Esophagus squamous epithelium (tissue), 4 donors: Measurements from ENCODE around the gene SH3PXD2A.

Source experiments
- CTCF ChIP-seq, 6 experiments: fragments of 450-650 bp in 4 of 6; fragments of 200-600 bp in 2 of 6; sonication (generic) in 2 of 6; IDR thresholded peaks; one replicate each; pipeline ENCODE4 v1.5.1; 2016 to 2019; ENCODE audit warnings: antibody characterized with exemption in 6 of 6, mild to moderate bottlenecking in 4 of 6, moderate library complexity in 4 of 6
- POLR2A ChIP-seq, 4 donors: fragments of 450-650 bp; IDR thresholded peaks; one replicate each; pipeline ENCODE4 v1.6.1; 2017; ENCODE audit warnings: antibody characterized with exemption in 4 of 4, mild to moderate bottlenecking in 4 of 4, moderate library complexity in 3 of 4

DNA sequence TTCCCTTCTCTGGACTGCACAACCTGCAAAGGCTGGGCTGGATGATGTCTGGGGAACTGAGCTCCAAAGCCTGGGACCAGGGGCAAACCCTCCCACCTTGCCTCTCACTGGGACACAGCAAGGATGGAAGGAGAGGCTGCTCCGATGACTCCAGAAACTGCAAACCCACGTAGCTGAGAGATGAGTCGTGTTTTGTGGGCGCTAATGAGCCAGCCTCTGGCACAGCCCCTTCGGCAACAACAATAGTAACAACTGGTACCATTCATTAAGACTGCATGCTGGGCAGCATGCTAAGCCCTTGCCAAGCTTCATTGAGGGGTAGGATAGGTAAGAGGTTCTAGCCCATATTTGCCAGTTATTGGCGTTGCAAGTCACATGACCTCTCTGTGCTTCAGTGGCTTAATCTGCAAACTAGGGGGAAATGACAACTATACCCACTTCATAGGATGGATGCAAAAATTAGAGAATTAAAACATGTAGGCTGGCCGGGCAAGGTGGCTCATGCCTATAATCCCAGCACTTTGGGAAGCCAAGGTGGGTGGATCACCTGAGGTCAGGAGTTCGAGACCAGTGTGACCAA lies 145.9 kb downstream of the SH3PXD2A start:
- no peak for TF ChIP-seq POLR2A (IDR thresholded peaks at IDR 0.05)
- no peak for TF ChIP-seq CTCF (IDR thresholded peaks at IDR 0.05)
